GM19452 (cell line): ENCODE data around the gene SPHK1.

Source experiments
- ATAC-seq: cut with Tn5 transposase; IDR thresholded peaks from one replicate; pipeline ENCODE4 v1.9.1; 2021; ENCODE audit not compliant: unreplicated experiment

SPHK1 gene

GRCh38 chr17:76405607-76405966, 21.2 kb downstream of the SPHK1 start:
- no peak for ATAC-seq

- ATAC-seq = no peak
Observed at GRCh38 chr17:76405967-76406647, 21.7 kb downstream of the SPHK1 start.

- no peak for ATAC-seq
Observed at GRCh38 chr17:76407509-76407908, 23.1 kb downstream of the SPHK1 start.

- ATAC-seq = no peak
Observed at GRCh38 chr17:76408037-76408849, 23.8 kb downstream of the SPHK1 start.

- ATAC-seq = no peak
Observed at GRCh38 chr17:76410328-76410965, 26.0 kb downstream of the SPHK1 start.

GRCh38 chr17:76411247-76411646, 26.8 kb downstream of the SPHK1 start:
- ATAC-seq = no peak

GRCh38 chr17:76414334-76415295, 30.2 kb downstream of the SPHK1 start:
- ATAC-seq = no peak

GRCh38 chr17:76415786-76416185, 31.4 kb downstream of the SPHK1 start:
- ATAC-seq = no peak

- ATAC-seq = no peak
Observed at GRCh38 chr17:76416457-76416856, 32.0 kb downstream of the SPHK1 start.

GRCh38 chr17:76416899-76417298, 32.5 kb downstream of the SPHK1 start:
- no peak for ATAC-seq

GRCh38 chr17:76417499-76418143, 33.2 kb downstream of the SPHK1 start:
- no peak for ATAC-seq

GRCh38 chr17:76419576-76420260, 35.3 kb downstream of the SPHK1 start:
- ATAC-seq = no peak

- ATAC-seq = no peak
Observed at GRCh38 chr17:76420356-76421043, 36.1 kb downstream of the SPHK1 start.

- ATAC-seq = no peak
Observed at GRCh38 chr17:76421044-76421407, 36.6 kb downstream of the SPHK1 start.

GRCh38 chr17:76422406-76422805, 38.0 kb downstream of the SPHK1 start:
- no peak for ATAC-seq

- no peak for ATAC-seq
Observed at GRCh38 chr17:76422860-76423259, 38.5 kb downstream of the SPHK1 start.

- no peak for ATAC-seq
Observed at GRCh38 chr17:76426853-76427252, 42.4 kb downstream of the SPHK1 start.

GRCh38 chr17:76427501-76428231, 43.3 kb downstream of the SPHK1 start:
- no peak for ATAC-seq

- no peak for ATAC-seq
Observed at GRCh38 chr17:76428511-76428910, 44.1 kb downstream of the SPHK1 start.
